Memory B cell (primary cell): Measurements from ENCODE around the gene ZMIZ2.
"Not testable (repeated sequence)": the region's sequence is repeated elsewhere in the genome, so short reads cannot be mapped to it uniquely, and the experiment has no call there.

Experiments used
- ATAC-seq: fragments of 150-1000 bp; cut with Tn5 transposase; 2 replicates; pipeline ENCODE4 v1.10.0; 2021; ENCODE audit warnings: low read depth, mild to moderate bottlenecking, moderate library complexity
- DNase-seq, 2 donors: peaks; one replicate each; pipeline ENCODE4 v3.0.0; 2022; ENCODE audit warnings: low spot score in 2 of 2
- H3K27ac Mint-ChIP-seq: one replicate; pipeline ENCODE4 v1.8.0; 2022; ENCODE audit warnings: mild to moderate bottlenecking, moderate library complexity, mixed read lengths
- H3K27me3 Mint-ChIP-seq: one replicate; pipeline ENCODE4 v1.8.0; 2022; ENCODE audit warnings: mixed read lengths
- H3K36me3 Mint-ChIP-seq: one replicate; pipeline ENCODE4 v1.8.0; 2022; ENCODE audit warnings: mild to moderate bottlenecking, mixed read lengths
- H3K4me1 Mint-ChIP-seq: one replicate; pipeline ENCODE4 v1.8.0; 2022; ENCODE audit warnings: mixed read lengths
- H3K4me3 Mint-ChIP-seq: one replicate; pipeline ENCODE4 v1.8.0; 2022; ENCODE audit warnings: mild to moderate bottlenecking, moderate library complexity, mixed read lengths
- H3K9me3 Mint-ChIP-seq: one replicate; pipeline ENCODE4 v1.8.0; 2022; ENCODE audit warnings: mixed read lengths

The ZMIZ2 gene

GRCh38 chr7:44748045-44748947 lies at the start of gene ZMIZ2:
Gene ZMIZ2, plus strand, starts transcription at chr7:44748847. Its CDS starts 7,403 bp downstream, at chr7:44756250.
- peaks cover 3% of the 10 kb centered on the region for H3K36me3 Mint-ChIP-seq
- ATAC-seq (peak; percentile 67), DNase-seq (peak; percentile 95 to 99)
- peak within 1 kb of the TSS; percentile 96 for H3K27ac Mint-ChIP-seq
- peak within 1 kb of the TSS; percentile 92 for H3K4me3 Mint-ChIP-seq
- H3K4me1 Mint-ChIP-seq, result peaks cover 34% of the 10 kb centered on the region
- H3K27me3 Mint-ChIP-seq, result no peaks in the 10 kb centered on the region
- H3K9me3 Mint-ChIP-seq, result no peaks in the 10 kb centered on the region

GRCh38 chr7:44699598-44699997 lies 49.0 kb upstream of the ZMIZ2 start:
- peaks cover 55% of the 10 kb centered on the region for H3K36me3 Mint-ChIP-seq
- not testable (repeated sequence) for H3K27ac Mint-ChIP-seq

GRCh38 chr7:44700322-44700721 lies 48.3 kb upstream of the ZMIZ2 start:
- H3K36me3 Mint-ChIP-seq, result peaks cover 52% of the 10 kb centered on the region
- H3K27me3 Mint-ChIP-seq, result no peaks in the 10 kb centered on the region
- ATAC-seq (no peak), DNase-seq (no peak)
- H3K4me1 Mint-ChIP-seq, result no peaks in the 10 kb centered on the region
- H3K9me3 Mint-ChIP-seq, result no peaks in the 10 kb centered on the region
- H3K4me3 Mint-ChIP-seq, result no peak overlapping the region
- H3K27ac Mint-ChIP-seq, result no peak overlapping the region

More at GRCh38 chr7:44699598-44699997, 49.0 kb upstream of the ZMIZ2 start:
- DNase-seq, H3K4me1 Mint-ChIP-seq, H3K9me3 Mint-ChIP-seq, H3K27me3 Mint-ChIP-seq, ATAC-seq, H3K4me3 Mint-ChIP-seq: not testable (repeated sequence)

GRCh38 chr7:44703391-44703790 lies 45.3 kb upstream of the ZMIZ2 start:
- not testable (repeated sequence) for H3K27me3 Mint-ChIP-seq, ATAC-seq, DNase-seq, H3K9me3 Mint-ChIP-seq, H3K27ac Mint-ChIP-seq, H3K4me1 Mint-ChIP-seq, H3K4me3 Mint-ChIP-seq
- H3K36me3 Mint-ChIP-seq, result peaks cover 32% of the 10 kb centered on the region

GRCh38 chr7:44703921-44704320 lies 44.7 kb upstream of the ZMIZ2 start:
- Mint-ChIP-seq H3K4me1 (no peaks in the 10 kb centered on the region), H3K4me3 (no peak overlapping the region), H3K36me3 (peaks cover 31% of the 10 kb centered on the region), H3K27me3 (no peaks in the 10 kb centered on the region), H3K9me3 (no peaks in the 10 kb centered on the region), H3K27ac (no peak overlapping the region)
- DNase-seq, result no peak
- ATAC-seq, result no peak

GRCh38 chr7:44705434-44705833 lies 43.2 kb upstream of the ZMIZ2 start:
- no peak for ATAC-seq
- no peak overlapping the region for H3K4me3 Mint-ChIP-seq
- peaks cover 20% of the 10 kb centered on the region for H3K36me3 Mint-ChIP-seq
- DNase-seq, result no peak
- H3K9me3 Mint-ChIP-seq, result no peaks in the 10 kb centered on the region
- peak overlapping the region; percentile 25 for H3K27ac Mint-ChIP-seq
- no peaks in the 10 kb centered on the region for H3K27me3 Mint-ChIP-seq
- no peaks in the 10 kb centered on the region for H3K4me1 Mint-ChIP-seq

GRCh38 chr7:44706788-44707557 lies 41.7 kb upstream of the ZMIZ2 start:
- Mint-ChIP-seq H3K27me3 (no peaks in the 10 kb centered on the region), H3K9me3 (no peaks in the 10 kb centered on the region), H3K4me1 (peaks cover 1% of the 10 kb centered on the region), H3K36me3 (peaks cover 14% of the 10 kb centered on the region), H3K4me3 (no peak overlapping the region), H3K27ac (no peak overlapping the region)
- ATAC-seq (no peak), DNase-seq (no peak)

- Mint-ChIP-seq H3K27me3 (no peaks in the 10 kb centered on the region), H3K36me3 (peaks cover 11% of the 10 kb centered on the region), H3K4me3 (no peak overlapping the region), H3K27ac (no peak overlapping the region), H3K4me1 (peaks cover 3% of the 10 kb centered on the region), H3K9me3 (no peaks in the 10 kb centered on the region)
- DNase-seq (no peak), ATAC-seq (no peak)
These were observed 41.0 kb upstream of the ZMIZ2 start for GRCh38 chr7:44707558-44708230.

GRCh38 chr7:44709011-44709915 lies 39.4 kb upstream of the ZMIZ2 start:
- Mint-ChIP-seq H3K4me1 (peaks cover 3% of the 10 kb centered on the region), H3K27me3 (no peaks in the 10 kb centered on the region), H3K27ac (peak overlapping the region; percentile 30), H3K36me3 (peaks cover 7% of the 10 kb centered on the region), H3K4me3 (no peak overlapping the region), H3K9me3 (no peaks in the 10 kb centered on the region)
- DNase-seq (no peak), ATAC-seq (no peak)

- peaks cover 3% of the 10 kb centered on the region for H3K4me1 Mint-ChIP-seq
- peak overlapping the region; percentile 30 for H3K27ac Mint-ChIP-seq
- DNase-seq, result no peak
- no peaks in the 10 kb centered on the region for H3K27me3 Mint-ChIP-seq
- H3K9me3 Mint-ChIP-seq, result no peaks in the 10 kb centered on the region
- no peak for ATAC-seq
- H3K36me3 Mint-ChIP-seq, result peaks cover 5% of the 10 kb centered on the region
- H3K4me3 Mint-ChIP-seq, result no peak overlapping the region
These were observed 38.6 kb upstream of the ZMIZ2 start for GRCh38 chr7:44709945-44710596.

GRCh38 chr7:44711528-44711927 lies 37.1 kb upstream of the ZMIZ2 start:
- Mint-ChIP-seq H3K36me3 (peaks cover 5% of the 10 kb centered on the region), H3K27me3 (no peaks in the 10 kb centered on the region), H3K4me3 (no peak overlapping the region), H3K4me1 (peaks cover 3% of the 10 kb centered on the region), H3K27ac (no peak overlapping the region), H3K9me3 (no peaks in the 10 kb centered on the region)
- DNase-seq (no peak), ATAC-seq (no peak)

- no peak overlapping the region for H3K27ac Mint-ChIP-seq
- no peaks in the 10 kb centered on the region for H3K27me3 Mint-ChIP-seq
- peaks cover 5% of the 10 kb centered on the region for H3K36me3 Mint-ChIP-seq
- no peaks in the 10 kb centered on the region for H3K9me3 Mint-ChIP-seq
- DNase-seq, result no peak
- H3K4me1 Mint-ChIP-seq, result peaks cover 3% of the 10 kb centered on the region
- no peak for ATAC-seq
- H3K4me3 Mint-ChIP-seq, result no peak overlapping the region
These were observed 36.6 kb upstream of the ZMIZ2 start for GRCh38 chr7:44712012-44712411.

- Mint-ChIP-seq H3K4me3 (no peak overlapping the region), H3K27ac (no peak overlapping the region), H3K4me1 (peaks cover 3% of the 10 kb centered on the region), H3K9me3 (no peaks in the 10 kb centered on the region), H3K27me3 (no peaks in the 10 kb centered on the region), H3K36me3 (no peaks in the 10 kb centered on the region)
- ATAC-seq (no peak), DNase-seq (no peak)
These were observed 35.5 kb upstream of the ZMIZ2 start for GRCh38 chr7:44713141-44713540.
